Colon (tissue), 2 donors: ENCODE measurements around the gene PRPH.
"Not testable (repeated sequence)": the region's sequence is repeated elsewhere in the genome, so short reads cannot be mapped to it uniquely, and the experiment has no call there.

Experiments used
- FAIRE-seq: peaks from 2 replicates; lab custom pipeline; 2012; peaks lifted over from hg19 to GRCh38; lab: Jason Lieb, UNC
- donor health status: control.
- donor health status: control.

PRPH gene

GRCh38 chr12:49276304-49277290, 18.4 kb upstream of the PRPH start:
- FAIRE-seq = no peak

GRCh38 chr12:49277466-49277865, 17.5 kb upstream of the PRPH start:
- no peak for FAIRE-seq

GRCh38 chr12:49279706-49280159, 15.2 kb upstream of the PRPH start:
- FAIRE-seq = no peak

GRCh38 chr12:49280545-49280944, 14.4 kb upstream of the PRPH start:
- not testable (repeated sequence) for FAIRE-seq

GRCh38 chr12:49282302-49282701, 12.6 kb upstream of the PRPH start:
- no peak for FAIRE-seq

GRCh38 chr12:49282740-49283375, 12.1 kb upstream of the PRPH start:
- not testable (repeated sequence) for FAIRE-seq

- no peak for FAIRE-seq
These were observed 11.2 kb upstream of the PRPH start for GRCh38 chr12:49283541-49284429.

- no peak for FAIRE-seq
These were observed 10.3 kb upstream of the PRPH start for GRCh38 chr12:49284672-49285071.

GRCh38 chr12:49287876-49288275, 7.1 kb upstream of the PRPH start:
- FAIRE-seq = no peak

- FAIRE-seq = no peak
These were observed 6.5 kb upstream of the PRPH start for GRCh38 chr12:49288412-49288853.

GRCh38 chr12:49288922-49289555, 5.9 kb upstream of the PRPH start:
- FAIRE-seq = no peak

GRCh38 chr12:49292729-49293055, 2.3 kb upstream of the PRPH start:
- no peak for FAIRE-seq

- no peak for FAIRE-seq
These were observed 1.6 kb upstream of the PRPH start for GRCh38 chr12:49293056-49293956.

GRCh38 chr12:49294086-49294803, 702 bp upstream of the PRPH start:
- FAIRE-seq = no peak

- no peak for FAIRE-seq
These were observed 204 bp upstream of the PRPH start for GRCh38 chr12:49294804-49295081.

GRCh38 chr12:49296034-49296835, 1.3 kb downstream of the PRPH start:
- no peak for FAIRE-seq

- FAIRE-seq = no peak
These were observed 2.1 kb downstream of the PRPH start for GRCh38 chr12:49296836-49297694.

- no peak for FAIRE-seq
These were observed 2.7 kb downstream of the PRPH start for GRCh38 chr12:49297695-49298060.

- FAIRE-seq = no peak
These were observed 3.2 kb downstream of the PRPH start for GRCh38 chr12:49298160-49298559.
